Pancreas (tissue), 10 donors: ENCODE data around the gene PALM. TPM values are rescaled to one million over a fixed set of nuclear protein-coding genes. Genes with fewer than 3 reads are reported as not detected.
A peak's percentile ranks its signal among the peaks of the same experiment; 100 is the strongest.

Source experiments
- ATAC-seq, 4 donors: fragments of 200-7000 bp; cut with Tn5 transposase; one replicate each; pipeline versions ENCODE4 v1.8.0 to v1.9.1; 2020; ENCODE audit warnings: mild to moderate bottlenecking in 4 of 4, moderate library complexity in 4 of 4
- DNase-seq, 6 donors: peaks; one replicate each; pipeline ENCODE4 v3.0.0-alpha.2; 2020
- FAIRE-seq: peaks from 2 replicates; lab custom pipeline; 2012; peaks lifted over from hg19 to GRCh38; lab: Jason Lieb, UNC
- H3K27ac ChIP-seq, 4 donors: fragments of 200-600 bp; sonication (generic); 1 replicate in 3 of 4; 2 replicates in 1 of 4; pipeline versions ENCODE4 v1.5.0 to v1.8.0; 2020
- H3K27me3 ChIP-seq, 4 donors: fragments of 200-600 bp; one replicate each; pipeline ENCODE4 v1.8.0; 2021
- H3K36me3 ChIP-seq, 3 donors: fragments of 200-600 bp; sonication (generic) in 1 of 3; one replicate each; pipeline versions ENCODE4 v1.5.0 to v1.8.0; 2020 to 2021
- H3K4me1 ChIP-seq, 3 donors: fragments of 200-600 bp; one replicate each; pipeline ENCODE4 v1.8.0; 2021
- H3K4me3 ChIP-seq, 4 donors: fragments of 200-600 bp; sonication (generic) in 2 of 4; one replicate each; pipeline versions ENCODE4 v1.5.0 to v1.8.0; 2020 to 2021
- H3K9me3 ChIP-seq, 4 donors: fragments of 200-600 bp; one replicate each; pipeline ENCODE4 v1.8.0; 2021
- CTCF ChIP-seq, 4 donors: fragments of 200-600 bp; sonication (generic) in 3 of 4; IDR thresholded peaks; one replicate each; pipeline versions ENCODE4 v1.5.0 to v1.8.0; 2021; ENCODE audit warnings: antibody characterized with exemption in 4 of 4
- WGBS, 2 donors: extraction: QIAGEN DNeasy Blood & Tissue Kit; methylation state at CpG; one replicate each; pipeline ENCODE4 v1.1.7; 2013; 5-methylcytosine and 5-hydroxymethylcytosine counted together
- intact Hi-C, 3 donors: fragments of 100-400 bp; cut with DNase I; formaldehyde crosslinking; loops; one replicate each; pipeline versions ENCODE4 v1.11.1 to v1.14.2; 2022
- polyA plus RNA-seq, 2 donors: library from polyadenylated mRNA; stranded (reverse); fragments of 200-250 nt; gene quantifications; one replicate each; pipeline ENCODE4 v1.2.3, GENCODE V29; 2013
- total RNA-seq, 6 donors: library from RNA; stranded (reverse); fragmentation: NEBNext Ultra II Directional in 4 of 6; extraction: Animal tissue kit (Norgen Biotek cat#: 25700) in 4 of 6; gene quantifications; one replicate each; pipeline versions ENCODE4 v1.2.1 to v1.2.4, GENCODE V29; 2021 to 2023
- donor health status: healthy with polysubstance abuse.
- donor health status: DM: no; HTN: no; CAD: no; lungs with moderate emphysema.
- donor health status: DM: no; HTN: no; CAD: no.
- donor health status: control.
- donor health status: control.
- donor health status: Bipolar disorder and iron deficiency.
- donor health status: DM: yes; HTN: yes; CAD: no.
- donor health status: DM: no; HTN: no; CAD: no.
- donor health status: DM: no; HTN: no; CAD: no.
- donor health status: DM: yes; HTN: yes; CAD: no.

PALM gene
- total and polyA plus RNA-seq, 8 donors, result 3.5 to 12.6 (median 6.2) TPM

DNA sequence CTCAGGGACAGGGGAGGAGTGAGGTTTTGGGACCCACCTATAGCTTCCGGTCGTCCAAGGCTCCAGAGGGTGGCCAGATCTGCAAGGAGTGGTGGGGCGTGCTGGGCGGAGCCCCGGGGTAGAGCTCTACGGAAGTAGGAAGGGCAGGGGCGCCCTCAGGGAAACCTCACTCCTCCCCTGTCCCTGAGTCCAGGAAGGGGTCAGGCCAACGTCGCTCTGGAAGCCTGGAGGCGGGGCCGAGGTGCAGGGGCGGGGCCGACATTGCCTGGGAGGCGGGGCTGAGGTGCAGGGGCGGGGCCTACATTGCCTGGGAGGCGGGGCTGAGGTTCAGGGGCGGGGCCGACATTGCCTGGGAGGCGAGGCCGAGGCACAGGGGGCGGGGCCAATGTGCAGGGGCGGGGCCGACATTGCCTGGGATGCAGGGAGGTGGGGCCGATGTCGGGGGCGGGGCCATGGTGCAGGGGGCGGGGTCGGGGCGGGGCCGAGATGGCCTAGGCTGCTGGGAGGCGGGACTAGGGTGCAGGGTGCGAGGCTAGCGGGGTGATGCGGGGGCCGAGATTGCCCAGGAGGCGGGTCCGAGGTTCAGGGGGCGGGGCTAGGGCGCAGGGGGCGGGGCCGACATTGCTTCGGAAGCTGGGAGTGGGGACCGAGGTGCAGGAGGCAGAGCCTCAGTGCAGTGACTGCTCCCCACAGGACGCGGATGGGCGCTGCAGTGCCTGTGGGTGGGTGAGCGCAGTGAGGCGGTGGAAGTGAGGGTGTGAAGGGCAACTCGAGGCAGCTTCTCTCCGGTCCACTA is 4.9 kb upstream of the PALM start:
- Histone ChIP-seq H3K36me3 (no peaks in the 10 kb centered on the region), H3K27ac (no peak overlapping the region), H3K4me1 (no peaks in the 10 kb centered on the region), H3K9me3 (no peaks in the 10 kb centered on the region), H3K27me3 (no peaks in the 10 kb centered on the region), H3K4me3 (peak overlapping the region in 1 of 4 donors; percentile 1)
- FAIRE-seq (no peak), ATAC-seq (peak; percentile 55 to 86 (median 76)), DNase-seq (peak in 4 of 6 donors; percentile 51 to 77 (median 70))
- WGBS, 2 donors, result 8 to 11% methylated on average over 19 to 50 of the region's 50 CpGs
- intact Hi-C loops, result no loop called here
- no peak for TF ChIP-seq CTCF (IDR thresholded peaks at IDR 0.05)

GRCh38 chr19:704447-704741 is 4.3 kb upstream of the PALM start:
- DNase-seq (no peak), ATAC-seq (no peak), FAIRE-seq (no peak)
- intact Hi-C loops, result no loop called here
- no peak overlapping the region for H3K4me3 ChIP-seq
- no peak for TF ChIP-seq CTCF (IDR thresholded peaks at IDR 0.05)
- H3K36me3 ChIP-seq, result no peaks in the 10 kb centered on the region
- no peaks in the 10 kb centered on the region for H3K4me1 ChIP-seq
- no peaks in the 10 kb centered on the region for H3K9me3 ChIP-seq
- no peak overlapping the region for H3K27ac ChIP-seq
- H3K27me3 ChIP-seq, result no peaks in the 10 kb centered on the region
- WGBS, 2 donors, result 22 to 27% methylated on average over 14 of the region's 14 CpGs

- DNase-seq (no peak), ATAC-seq (peak in 1 of 4 donors; percentile 6)
- intact Hi-C loops, result no loop called here
Measured at GRCh38 chr19:709196-709964, 645 bp downstream of the PALM start.

DNA sequence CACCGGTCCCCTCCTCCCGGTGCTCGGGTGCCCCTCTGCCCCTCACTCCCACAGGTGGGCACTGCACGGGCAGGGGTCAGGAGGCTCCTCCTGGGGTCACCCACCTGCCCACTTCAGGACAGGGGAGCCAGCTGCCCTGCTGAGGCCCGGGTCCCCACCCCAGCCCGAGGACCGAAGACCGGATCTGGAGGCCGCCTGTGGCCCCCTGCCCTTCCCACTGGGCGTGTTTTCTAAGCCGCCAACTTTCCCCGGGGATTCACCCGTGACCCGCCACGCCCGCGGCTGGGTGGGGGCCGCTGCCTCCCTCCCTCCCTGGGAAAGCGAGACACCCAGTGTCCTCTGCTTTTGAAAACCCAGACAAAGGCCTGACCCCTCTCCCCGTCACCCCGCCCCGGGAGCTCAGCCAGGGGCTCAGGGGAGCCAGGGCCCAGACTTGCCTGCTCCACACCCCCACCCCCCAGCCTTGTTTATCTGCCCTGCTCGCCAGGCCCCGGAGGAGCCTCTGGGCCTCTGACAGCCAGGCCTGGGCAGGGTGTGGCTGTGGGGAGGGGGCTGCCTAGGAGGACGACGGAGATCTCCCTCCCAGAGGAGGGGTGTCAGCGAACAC is 1.3 kb downstream of the PALM start:
- no peak for TF ChIP-seq CTCF (IDR thresholded peaks at IDR 0.05)
- H3K27me3 ChIP-seq, result no peaks in the 10 kb centered on the region
- no peak overlapping the region for H3K27ac ChIP-seq
- no peaks in the 10 kb centered on the region for H3K36me3 ChIP-seq
- H3K4me3 ChIP-seq, result peak overlapping the region in 3 of 4 donors; percentile 26 to 47 (median 43)
- FAIRE-seq, result no peak
- H3K9me3 ChIP-seq, result no peaks in the 10 kb centered on the region
- peak in 2 of 4 donors; percentile 8 to 13 for ATAC-seq
- WGBS, 2 donors, result 32 to 49% methylated on average over 25 to 27 of the region's 27 CpGs
- no peaks in the 10 kb centered on the region for H3K4me1 ChIP-seq
- no peak for DNase-seq
- intact Hi-C loops, result no loop called here

More at GRCh38 chr19:709196-709964, 645 bp downstream of the PALM start:
- Histone ChIP-seq H3K36me3 (no peaks in the 10 kb centered on the region), H3K4me3 (peak overlapping the region; percentile 15 to 47 (median 34)), H3K27ac (no peak overlapping the region), H3K9me3 (no peaks in the 10 kb centered on the region), H3K4me1 (no peaks in the 10 kb centered on the region), H3K27me3 (no peaks in the 10 kb centered on the region)
- no peak for FAIRE-seq
- TF ChIP-seq CTCF (IDR thresholded peaks at IDR 0.05), result no peak
- WGBS, 2 donors, result 4 to 19% methylated on average over 28 to 76 of the region's 78 CpGs
